DOHH2 (cell line): ENCODE measurements around the gene ADAMTS13.

ENCODE experiments used
- EZH2phosphoT487 ChIP-seq: fragments of 200-600 bp; sonication (generic); IDR thresholded peaks from 2 replicates; pipeline ENCODE4 v1.6.1; 2017; ENCODE audit warnings: borderline replicate concordance, mild to moderate bottlenecking, antibody characterized with exemption, low read length, moderate library complexity, mixed read lengths
- TF ChIP-seq, protein P1 (sequence below): fragments of 200-600 bp; sonication (generic); IDR thresholded peaks from one replicate; pipeline ENCODE4 v1.5.1; 2014; ENCODE audit warnings: antibody characterized with exemption, mild to moderate bottlenecking, low read depth, low read length; ENCODE audit not compliant: poor library complexity, severe bottlenecking

GRCh38 chr9:133443248-133443647, 21.1 kb downstream of the ADAMTS13 start:
- TF ChIP-seq, protein P1, sequence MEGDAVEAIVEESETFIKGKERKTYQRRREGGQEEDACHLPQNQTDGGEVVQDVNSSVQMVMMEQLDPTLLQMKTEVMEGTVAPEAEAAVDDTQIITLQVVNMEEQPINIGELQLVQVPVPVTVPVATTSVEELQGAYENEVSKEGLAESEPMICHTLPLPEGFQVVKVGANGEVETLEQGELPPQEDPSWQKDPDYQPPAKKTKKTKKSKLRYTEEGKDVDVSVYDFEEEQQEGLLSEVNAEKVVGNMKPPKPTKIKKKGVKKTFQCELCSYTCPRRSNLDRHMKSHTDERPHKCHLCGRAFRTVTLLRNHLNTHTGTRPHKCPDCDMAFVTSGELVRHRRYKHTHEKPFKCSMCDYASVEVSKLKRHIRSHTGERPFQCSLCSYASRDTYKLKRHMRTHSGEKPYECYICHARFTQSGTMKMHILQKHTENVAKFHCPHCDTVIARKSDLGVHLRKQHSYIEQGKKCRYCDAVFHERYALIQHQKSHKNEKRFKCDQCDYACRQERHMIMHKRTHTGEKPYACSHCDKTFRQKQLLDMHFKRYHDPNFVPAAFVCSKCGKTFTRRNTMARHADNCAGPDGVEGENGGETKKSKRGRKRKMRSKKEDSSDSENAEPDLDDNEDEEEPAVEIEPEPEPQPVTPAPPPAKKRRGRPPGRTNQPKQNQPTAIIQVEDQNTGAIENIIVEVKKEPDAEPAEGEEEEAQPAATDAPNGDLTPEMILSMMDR, result no peak
- TF ChIP-seq EZH2phosphoT487, result no peak
